ENCODE data around the gene MCRIP1.

- TF ChIP-seq SUZ12 (IDR thresholded peaks at IDR 0.05; ENCODE audit: extremely low read depth, insufficient read depth, insufficient read length) (no peak), YY1 (IDR thresholded peaks at IDR 0.05; ENCODE audit: insufficient read depth, insufficient read length) (no peak), ZNF274 (IDR thresholded peaks at IDR 0.05; ENCODE audit: low read depth, low read length) (no peak)
Observed at GRCh38 chr17:81845881-81846742, 13.0 kb upstream of the MCRIP1 start.

All from NT2/D1 (cell line).